GM12878 (cell line): Measurements from ENCODE around the gene ENAH. TPM values are rescaled to one million over a fixed set of nuclear protein-coding genes. Genes with fewer than 3 reads are reported as not detected.
"Not testable (repeated sequence)": the region's sequence is repeated elsewhere in the genome, so short reads cannot be mapped to it uniquely, and the experiment has no call there.

Experiments used
- ATAC-seq: fragments of 200-7000 bp; cut with Tn5 transposase; 3 replicates; pipeline ENCODE4 v1.9.1; 2020; ENCODE audit warnings: mild to moderate bottlenecking, moderate library complexity
- BruUV-seq: library from RNA; stranded (reverse); fragments of 400-500 nt; replicated peaks from 2 replicates; lab custom pipeline; 2021; lab: Mats Ljungman, UMichigan
- CTCF ChIA-PET: fragments of 300-600 bp; sonication (Branson Sonifier 250); formaldehyde crosslinking; extraction: SDS; loops from one replicate; lab custom pipeline; 2021; ENCODE audit warnings: inconsistent platforms; lab: Yijun Ruan, JAX
- POLR2A ChIA-PET: fragments of 350-600 bp; formaldehyde crosslinking; extraction: SDS; loops from one replicate; lab custom pipeline; 2021; ENCODE audit warnings: inconsistent platforms; lab: Charles Lee
- RAD21 ChIA-PET: fragments of 300-600 bp; sonication (Branson Sonifier 250); formaldehyde crosslinking; loops from one replicate; lab custom pipeline; 2023; ENCODE audit warnings: antibody characterized with exemption; ENCODE audit not compliant: unreplicated experiment; lab: Charles Lee
- SMC1A ChIA-PET: fragments of 300-600 bp; sonication (Branson Sonifier 250); formaldehyde crosslinking; loops from one replicate; lab custom pipeline; 2023; ENCODE audit not compliant: unreplicated experiment, uncharacterized antibody; lab: Charles Lee
- DNase-seq: peaks from one replicate; pipeline ENCODE4 v3.0.0-alpha.2; 2011; ENCODE audit warnings: low read depth, low spot score
- FAIRE-seq: peaks from 3 replicates; lab custom pipeline; 2011; peaks lifted over from hg19 to GRCh38; lab: Jason Lieb, UNC
- H2AFZ ChIP-seq: 2 replicates; pipeline ENCODE4 v1.6.0; 2011; ENCODE audit warnings: low read depth, low read length, control low read depth; ENCODE audit not compliant: control insufficient read depth
- H3K27ac ChIP-seq: 2 replicates; pipeline ENCODE4 v1.5.1; 2011; ENCODE audit warnings: control low read depth; ENCODE audit not compliant: control insufficient read depth, insufficient read depth
- H3K27me3 ChIP-seq, 2 experiments: replicated peaks in 1 of 2; 2 replicates each; pipeline versions ENCODE4 v1.6.0 to v1.6.1; 2011; ENCODE audit warnings: low read length in 1 of 2; ENCODE audit not compliant: control insufficient read depth in 2 of 2, insufficient read depth in 2 of 2
- H3K36me3 ChIP-seq, 2 experiments: 2 replicates each; pipeline ENCODE4 v1.5.1; 2011; ENCODE audit warnings: low read length in 1 of 2; ENCODE audit not compliant: control insufficient read depth in 2 of 2, insufficient read depth in 2 of 2
- H3K4me1 ChIP-seq: 2 replicates; pipeline ENCODE4 v1.6.1; 2011; ENCODE audit warnings: mild to moderate bottlenecking, low read length, moderate library complexity, mixed read lengths; ENCODE audit not compliant: control insufficient read depth, insufficient read depth
- H3K4me2 ChIP-seq: 2 replicates; pipeline ENCODE4 v1.6.0; 2011; ENCODE audit warnings: control low read depth; ENCODE audit not compliant: control insufficient read depth, insufficient read depth
- H3K4me3 ChIP-seq: fragments of 200-600 bp; sonication (generic); 2 replicates; pipeline ENCODE4 v1.5.1; 2016
- H3K79me2 ChIP-seq: 2 replicates; pipeline ENCODE4 v1.6.0; 2011; ENCODE audit warnings: low read length; ENCODE audit not compliant: control insufficient read depth, insufficient read depth
- H3K9ac ChIP-seq: 2 replicates; pipeline ENCODE4 v1.8.0; 2011; ENCODE audit warnings: low read length, control low read depth, mixed read lengths; ENCODE audit not compliant: control insufficient read depth, insufficient read depth
- H3K9me3 ChIP-seq: replicated peaks from 3 replicates; pipeline ENCODE4 v1.5.1; 2011; ENCODE audit warnings: mild to moderate bottlenecking, low read length; ENCODE audit not compliant: control insufficient read depth, insufficient read depth
- H4K20me1 ChIP-seq: 2 replicates; pipeline ENCODE4 v1.6.0; 2011; ENCODE audit not compliant: control insufficient read depth, insufficient read depth
- CBX3 ChIP-seq: fragments of 200-600 bp; sonication (generic); IDR thresholded peaks from 2 replicates; pipeline ENCODE4 v1.6.1; 2016; ENCODE audit warnings: low read depth, borderline replicate concordance
- CUX1 ChIP-seq: IDR thresholded peaks from 2 replicates; pipeline ENCODE4 v1.6.1; 2012; ENCODE audit warnings: improper control_type of control experiment, low read depth, low read length; ENCODE audit not compliant: insufficient replicate concordance
- DPF2 ChIP-seq: fragments of 450-650 bp; IDR thresholded peaks from 2 replicates; pipeline ENCODE4 v1.6.1; 2017; ENCODE audit warnings: mild to moderate bottlenecking
- IRF5 ChIP-seq: fragments of 450-650 bp; IDR thresholded peaks from 2 replicates; pipeline ENCODE4 v1.6.1; 2017; ENCODE audit warnings: borderline replicate concordance
- POU2F2 ChIP-seq: IDR thresholded peaks from 3 replicates; pipeline ENCODE4 v1.6.1; 2011; ENCODE audit warnings: low read depth, mild to moderate bottlenecking, low read length, borderline replicate concordance
- YY1 ChIP-seq: IDR thresholded peaks from 2 replicates; pipeline ENCODE4 v1.6.1; 2011; ENCODE audit warnings: low read depth, mild to moderate bottlenecking, low read length
- WGBS: methylation state at CpG from one replicate; pipeline ENCODE4 v1.1.6; 2016; ENCODE audit warnings: low lambda C conversion rate; ENCODE audit not compliant: insufficient replicate concordance, insufficient coverage; ENCODE audit errors: missing lambda C conversion rate; 5-methylcytosine and 5-hydroxymethylcytosine counted together
- in situ Hi-C: fragments of 300-500 bp; cut with MboI; formaldehyde crosslinking; loops from 9 replicates; pipeline ENCODE4 v1.14.3; 2018; ENCODE audit warnings: mixed read lengths
- intact Hi-C: fragments of 100-400 bp; cut with micrococcal nuclease; formaldehyde crosslinking; loops from one replicate; pipeline ENCODE4 v1.14.2; 2022; ENCODE audit not compliant: unreplicated experiment
- polyA plus RNA-seq, 11 experiments: library from polyadenylated mRNA; depleted of rRNA in 4 of 11; unstranded in 6 of 11; stranded (reverse) in 5 of 11; fragments of >200 nt; fragmentation: Nextera tagmentation in 4 of 11; fragmentation: Illumina TruSeq in 1 of 11; extraction: Ambion mirVana in 4 of 11; extraction: Trizol in 1 of 11; gene quantifications; 1 replicate in 1 of 11; 2 replicates in 10 of 11; pipeline versions ENCODE4 v1.2.1 to v1.2.3, GENCODE V29; 2011 to 2016; ENCODE audit warnings: inconsistent platforms in 2 of 11, missing spikeins in 2 of 11, low read depth in 1 of 11
- total RNA-seq, 4 experiments: library from RNA; depleted of rRNA in 3 of 4; stranded (reverse); fragments of >200 nt in 3 of 4; fragmentation: Illumina TruSeq in 1 of 4; extraction: Trizol in 1 of 4; gene quantifications; 2 replicates each; pipeline versions ENCODE4 v1.2.1 to v1.2.3, GENCODE V29; 2013 to 2021

ENAH gene
- total and polyA plus RNA-seq, 10 of the 15 experiments (the other 5 are each of a cell fraction or from before 2014, with no cell fraction given) = under 0.01 to 0.62 (median 0.06) TPM; not detected in 5

GRCh38 chr1:225617479-225617878, 35.4 kb downstream of the ENAH start (continued):
- TF ChIP-seq CUX1 (no peak), YY1 (no peak), CBX3 (no peak), IRF5 (no peak), DPF2 (no peak), POU2F2 (no peak)

GRCh38 chr1:225615403-225615790, 37.5 kb downstream of the ENAH start:
- H3K4me3 ChIP-seq, POLR2A ChIA-PET, H3K36me3 ChIP-seq, RAD21 ChIA-PET, H3K27ac ChIP-seq, H3K79me2 ChIP-seq, BruUV-seq, H3K9me3 ChIP-seq, ATAC-seq, in situ Hi-C loops, H3K27me3 ChIP-seq, H3K4me1 ChIP-seq, DNase-seq, SMC1A ChIA-PET, H4K20me1 ChIP-seq, intact Hi-C loops, H3K4me2 ChIP-seq, H2AFZ ChIP-seq, FAIRE-seq, CTCF ChIA-PET, H3K9ac ChIP-seq: not testable (repeated sequence)
- WGBS = 81% methylated on average over 19 of the region's 29 CpGs
